ENCODE data around the gene GPC5.

GRCh38 chr13:91739751-91740150 is 341.3 kb downstream of the GPC5 start:
- TF ChIP-seq CTCF (IDR thresholded peaks at IDR 0.05) (peak; percentile 20), EZH2phosphoT487 (IDR thresholded peaks at IDR 0.05) (no peak), EZH2 (IDR thresholded peaks at IDR 0.05) (no peak)
